Gastroesophageal sphincter (tissue), 4 donors: ENCODE results near the gene SENP8. TPM values are rescaled to one million over a fixed set of nuclear protein-coding genes. Genes with fewer than 3 reads are reported as not detected.

Experiments
- ATAC-seq: fragments of 150-250 bp; one replicate; pipeline ENCODE4 v1.9.1; 2016; ENCODE audit warnings: mild to moderate bottlenecking, moderate library complexity
- H3K27ac ChIP-seq, 4 donors: fragments of 200-600 bp; sonication (generic) in 3 of 4; 1 replicate in 3 of 4; 2 replicates in 1 of 4; pipeline ENCODE4 v1.5.1; 2016 to 2019
- H3K27me3 ChIP-seq: fragments of 200-600 bp; sonication (generic); one replicate; pipeline ENCODE4 v1.5.1; 2019
- H3K36me3 ChIP-seq, 2 donors: fragments of 200-600 bp; sonication (generic); one replicate each; pipeline ENCODE4 v1.5.1; 2019; ENCODE audit warnings: control low read depth in 1 of 2
- H3K4me1 ChIP-seq, 3 donors: fragments of 200-600 bp; sonication (generic); 1 replicate in 2 of 3; 2 replicates in 1 of 3; pipeline ENCODE4 v1.5.1; 2016 to 2019; ENCODE audit warnings: control low read depth in 2 of 3
- H3K4me3 ChIP-seq, 2 donors: fragments of 200-600 bp; sonication (generic); one replicate each; pipeline ENCODE4 v1.5.1; 2019; ENCODE audit warnings: mild to moderate bottlenecking in 1 of 2, moderate library complexity in 1 of 2
- H3K9me3 ChIP-seq, 3 donors: fragments of 200-600 bp; sonication (generic); one replicate each; pipeline ENCODE4 v1.5.1; 2017 to 2019; ENCODE audit warnings: control low read depth in 2 of 3
- CTCF ChIP-seq, 4 experiments: fragments of 200-600 bp in 2 of 4; fragments of 450-650 bp in 2 of 4; sonication (generic) in 1 of 4; IDR thresholded peaks; one replicate each; pipeline ENCODE4 v1.5.1; 2017 to 2019; ENCODE audit warnings: antibody characterized with exemption in 4 of 4, mild to moderate bottlenecking in 2 of 4, moderate library complexity in 2 of 4
- EP300 ChIP-seq: sonication (generic); formaldehyde crosslinking; IDR thresholded peaks from one replicate; pipeline ENCODE4 v1.6.1; 2017; ENCODE audit warnings: antibody characterized with exemption, mild to moderate bottlenecking
- POLR2A ChIP-seq, 2 donors: fragments of 450-650 bp; IDR thresholded peaks; one replicate each; pipeline ENCODE4 v1.6.1; 2017; ENCODE audit warnings: antibody characterized with exemption in 2 of 2, mild to moderate bottlenecking in 2 of 2, moderate library complexity in 1 of 2
- POLR2AphosphoS5 ChIP-seq: sonication (generic); formaldehyde crosslinking; IDR thresholded peaks from one replicate; pipeline ENCODE4 v1.6.1; 2017; ENCODE audit warnings: antibody characterized with exemption
- WGBS, 2 donors: methylation state at CpG; one replicate each; pipeline ENCODE4 v1.1.5; 2018; ENCODE audit warnings: low coverage in 1 of 2; 5-methylcytosine and 5-hydroxymethylcytosine counted together
- total RNA-seq, 4 donors: library from RNA; depleted of rRNA; stranded (reverse); fragments of >200 nt; gene quantifications; one replicate each; pipeline ENCODE4 v1.1.0, GENCODE V29; 2016

Gene SENP8
- total RNA-seq, 4 donors from 2014 or later, result 0.92 to 2.8 (median 2.1) TPM

- Histone ChIP-seq H3K9me3 (no peaks in the 10 kb centered on the region), H3K27me3 (no peaks in the 10 kb centered on the region), H3K36me3 (no peaks in the 10 kb centered on the region), H3K27ac (no peak overlapping the region), H3K4me1 (peaks cover 0 to 24% (median 0%) of the 10 kb centered on the region in 3 donors), H3K4me3 (no peak overlapping the region)
- TF ChIP-seq POLR2A (IDR thresholded peaks at IDR 0.05) (no peak), CTCF (IDR thresholded peaks at IDR 0.05) (no peak), EP300 (no peak), POLR2AphosphoS5 (no peak)
- no peak for ATAC-seq
- WGBS, 2 donors, result 71 to 86% methylated on average over 1 of the region's 1 CpG
Observed at GRCh38 chr15:72077950-72078349, 40.3 kb upstream of the SENP8 start.

- Histone ChIP-seq H3K27ac (no peak overlapping the region), H3K4me3 (no peak overlapping the region), H3K36me3 (no peaks in the 10 kb centered on the region), H3K9me3 (no peaks in the 10 kb centered on the region), H3K27me3 (no peaks in the 10 kb centered on the region), H3K4me1 (peaks cover 0 to 18% (median 0%) of the 10 kb centered on the region in 3 donors)
- TF ChIP-seq POLR2AphosphoS5, result no peak
- no peak for TF ChIP-seq EP300
- no peak for ATAC-seq
- 82 to 87% methylated on average over 5 to 6 of the region's 6 CpGs for WGBS, 2 donors
Observed at GRCh38 chr15:72078887-72079286, 39.3 kb upstream of the SENP8 start.

- H3K9me3 ChIP-seq, result no peaks in the 10 kb centered on the region
- no peaks in the 10 kb centered on the region for H3K36me3 ChIP-seq
- peaks cover 0 to 18% (median 0%) of the 10 kb centered on the region in 3 donors for H3K4me1 ChIP-seq
- H3K27me3 ChIP-seq, result no peaks in the 10 kb centered on the region
- no peak for TF ChIP-seq POLR2A (IDR thresholded peaks at IDR 0.05)
- no peak for TF ChIP-seq POLR2AphosphoS5
- no peak for TF ChIP-seq EP300
- TF ChIP-seq CTCF (IDR thresholded peaks at IDR 0.05), result no peak
- no peak for ATAC-seq
- WGBS, 2 donors, result 100% methylated on average over 1 of the region's 1 CpG; no CpG with 5 or more reads in 1 of the 2 donors
- no peak overlapping the region for H3K4me3 ChIP-seq
- no peak overlapping the region for H3K27ac ChIP-seq
Observed at GRCh38 chr15:72082176-72082575, 36.0 kb upstream of the SENP8 start.

GRCh38 chr15:72086010-72086697 lies 32.0 kb upstream of the SENP8 start:
- WGBS, 2 donors, result 80 to 100% methylated on average over 2 to 3 of the region's 11 CpGs
- H3K4me3 ChIP-seq, result no peak overlapping the region
- no peaks in the 10 kb centered on the region for H3K36me3 ChIP-seq
- no peak overlapping the region for H3K27ac ChIP-seq
- H3K4me1 ChIP-seq, result peaks cover 0 to 31% (median 0%) of the 10 kb centered on the region in 3 donors
- TF ChIP-seq EP300 (no peak), POLR2AphosphoS5 (no peak), POLR2A (IDR thresholded peaks at IDR 0.05) (no peak), CTCF (IDR thresholded peaks at IDR 0.05) (no peak)
- H3K27me3 ChIP-seq, result no peaks in the 10 kb centered on the region
- no peak for ATAC-seq
- no peaks in the 10 kb centered on the region for H3K9me3 ChIP-seq

GRCh38 chr15:72086920-72087648 lies 31.1 kb upstream of the SENP8 start:
- H3K27me3 ChIP-seq, result no peaks in the 10 kb centered on the region
- no peak overlapping the region for H3K27ac ChIP-seq
- no peaks in the 10 kb centered on the region for H3K9me3 ChIP-seq
- TF ChIP-seq EP300, result no peak
- no peak for TF ChIP-seq POLR2AphosphoS5
- no peak for TF ChIP-seq POLR2A (IDR thresholded peaks at IDR 0.05)
- no peak for TF ChIP-seq CTCF (IDR thresholded peaks at IDR 0.05)
- peaks cover 0 to 39% (median 0%) of the 10 kb centered on the region in 3 donors for H3K4me1 ChIP-seq
- no peaks in the 10 kb centered on the region for H3K36me3 ChIP-seq
- H3K4me3 ChIP-seq, result no peak overlapping the region
- ATAC-seq, result no peak
- 100% methylated on average over 3 of the region's 9 CpGs; no CpG with 5 or more reads in 1 of the 2 donors for WGBS, 2 donors
